ENCODE data around the gene ST7.
"Not testable (repeated sequence)": the region's sequence is repeated elsewhere in the genome, so short reads cannot be mapped to it uniquely, and the experiment has no call there.

Gene ST7

DNA sequence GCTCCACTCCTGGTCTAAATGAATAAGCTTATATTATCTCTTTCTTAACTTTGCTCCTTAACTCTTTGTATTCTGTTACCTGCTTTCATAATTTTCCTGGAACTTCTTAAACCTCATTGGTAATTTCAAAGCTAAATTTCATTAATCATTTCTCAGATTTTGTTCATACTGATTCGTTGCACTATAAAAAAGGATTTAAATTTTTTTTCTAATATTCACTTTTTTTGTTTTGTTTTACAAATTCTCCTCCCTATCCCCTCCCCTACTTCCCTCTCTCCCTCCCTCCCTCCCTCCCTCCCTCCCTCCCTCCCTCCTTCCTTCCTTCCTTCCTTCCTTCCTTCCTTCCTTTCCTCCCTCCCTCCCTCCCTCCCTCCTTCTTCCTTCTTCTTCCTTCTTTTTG is 14.7 kb downstream of the ST7 start:
- Mint-ChIP-seq H3K4me3 (no peak overlapping the region), H3K4me1 (peaks cover 26% of the 10 kb centered on the region), H3K27me3 (ENCODE audit: low read depth) (no peaks in the 10 kb centered on the region), H3K36me3 (ENCODE audit: low read depth) (no peaks in the 10 kb centered on the region), H3K27ac (peak overlapping the region; percentile 55 to 70 (median 57)), H3K9me3 (no peaks in the 10 kb centered on the region)
- TF ChIP-seq, protein P1, sequence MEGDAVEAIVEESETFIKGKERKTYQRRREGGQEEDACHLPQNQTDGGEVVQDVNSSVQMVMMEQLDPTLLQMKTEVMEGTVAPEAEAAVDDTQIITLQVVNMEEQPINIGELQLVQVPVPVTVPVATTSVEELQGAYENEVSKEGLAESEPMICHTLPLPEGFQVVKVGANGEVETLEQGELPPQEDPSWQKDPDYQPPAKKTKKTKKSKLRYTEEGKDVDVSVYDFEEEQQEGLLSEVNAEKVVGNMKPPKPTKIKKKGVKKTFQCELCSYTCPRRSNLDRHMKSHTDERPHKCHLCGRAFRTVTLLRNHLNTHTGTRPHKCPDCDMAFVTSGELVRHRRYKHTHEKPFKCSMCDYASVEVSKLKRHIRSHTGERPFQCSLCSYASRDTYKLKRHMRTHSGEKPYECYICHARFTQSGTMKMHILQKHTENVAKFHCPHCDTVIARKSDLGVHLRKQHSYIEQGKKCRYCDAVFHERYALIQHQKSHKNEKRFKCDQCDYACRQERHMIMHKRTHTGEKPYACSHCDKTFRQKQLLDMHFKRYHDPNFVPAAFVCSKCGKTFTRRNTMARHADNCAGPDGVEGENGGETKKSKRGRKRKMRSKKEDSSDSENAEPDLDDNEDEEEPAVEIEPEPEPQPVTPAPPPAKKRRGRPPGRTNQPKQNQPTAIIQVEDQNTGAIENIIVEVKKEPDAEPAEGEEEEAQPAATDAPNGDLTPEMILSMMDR (IDR thresholded peaks at IDR 0.05; ENCODE audit: unreplicated experiment in 3 of 3), result no peak

DNA sequence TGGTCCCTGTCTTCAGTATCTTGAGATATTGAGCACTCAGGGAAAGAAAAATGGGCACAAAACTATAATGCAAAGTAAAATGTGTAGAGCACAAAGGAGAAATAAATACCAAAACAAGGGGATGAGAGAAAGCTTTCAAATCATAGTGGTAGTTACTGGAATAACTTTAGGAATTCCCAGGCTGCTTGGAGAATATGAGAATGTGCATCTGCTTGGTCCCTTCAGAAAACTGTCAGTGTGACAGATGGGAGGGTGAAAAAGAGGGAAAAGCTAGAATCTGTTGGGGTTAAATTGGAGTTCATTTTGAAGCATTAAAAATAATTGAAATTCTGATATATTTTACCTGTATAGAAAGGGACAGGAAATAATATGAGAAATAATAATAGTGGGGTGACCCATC is 15.3 kb downstream of the ST7 start:
- TF ChIP-seq, protein P1 (IDR thresholded peaks at IDR 0.05; ENCODE audit: unreplicated experiment in 3 of 3), result no peak
- Mint-ChIP-seq H3K4me1 (peaks cover 26% of the 10 kb centered on the region), H3K36me3 (ENCODE audit: low read depth) (peaks cover 1% of the 10 kb centered on the region), H3K4me3 (no peak overlapping the region), H3K27ac (peak overlapping the region; percentile 55 to 70 (median 57)), H3K9me3 (no peaks in the 10 kb centered on the region), H3K27me3 (ENCODE audit: low read depth) (no peaks in the 10 kb centered on the region)

DNA sequence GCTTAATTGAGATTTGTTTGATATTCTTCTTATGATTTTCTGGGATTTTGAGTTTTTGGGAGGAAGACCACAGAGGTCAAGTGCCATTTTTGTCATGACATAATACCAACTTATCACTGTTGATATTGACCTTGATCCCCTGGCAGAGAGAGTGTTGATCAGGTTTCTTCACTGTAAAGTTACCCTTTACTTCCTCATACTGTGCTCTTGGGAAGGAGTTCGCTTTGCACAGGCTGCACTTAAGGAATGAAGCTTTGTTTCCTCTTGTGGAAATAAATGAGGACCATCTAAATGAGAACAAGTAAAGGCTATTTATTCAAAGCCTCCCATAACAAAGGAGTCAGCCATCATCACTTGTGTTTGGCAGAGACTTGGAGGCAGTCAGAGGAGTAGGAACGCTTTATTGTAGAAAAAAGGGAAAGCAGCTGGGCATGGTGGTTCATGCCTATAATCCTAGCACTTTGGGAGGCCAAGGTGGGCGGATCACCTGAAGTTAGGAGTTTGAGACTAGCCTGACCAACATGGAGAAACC is 16.1 kb downstream of the ST7 start:
- Mint-ChIP-seq H3K4me3 (no peak overlapping the region), H3K27ac (peak overlapping the region; percentile 55 to 65 (median 57)), H3K9me3 (no peaks in the 10 kb centered on the region), H3K36me3 (ENCODE audit: low read depth) (peaks cover 4% of the 10 kb centered on the region), H3K27me3 (ENCODE audit: low read depth) (no peaks in the 10 kb centered on the region), H3K4me1 (peaks cover 21% of the 10 kb centered on the region)
- TF ChIP-seq, protein P1 (IDR thresholded peaks at IDR 0.05; ENCODE audit: unreplicated experiment in 3 of 3), result no peak

GRCh38 chr7:116970238-116970910 is 17.1 kb downstream of the ST7 start:
- no peaks in the 10 kb centered on the region for H3K27me3 Mint-ChIP-seq (ENCODE audit: low read depth)
- H3K4me1 Mint-ChIP-seq, result peaks cover 21% of the 10 kb centered on the region
- no peaks in the 10 kb centered on the region for H3K9me3 Mint-ChIP-seq
- H3K27ac Mint-ChIP-seq, result no peak overlapping the region
- TF ChIP-seq, protein P1 (IDR thresholded peaks at IDR 0.05; ENCODE audit: unreplicated experiment in 3 of 3), result no peak
- H3K36me3 Mint-ChIP-seq (ENCODE audit: low read depth), result peaks cover 8% of the 10 kb centered on the region
- no peak overlapping the region for H3K4me3 Mint-ChIP-seq

DNA sequence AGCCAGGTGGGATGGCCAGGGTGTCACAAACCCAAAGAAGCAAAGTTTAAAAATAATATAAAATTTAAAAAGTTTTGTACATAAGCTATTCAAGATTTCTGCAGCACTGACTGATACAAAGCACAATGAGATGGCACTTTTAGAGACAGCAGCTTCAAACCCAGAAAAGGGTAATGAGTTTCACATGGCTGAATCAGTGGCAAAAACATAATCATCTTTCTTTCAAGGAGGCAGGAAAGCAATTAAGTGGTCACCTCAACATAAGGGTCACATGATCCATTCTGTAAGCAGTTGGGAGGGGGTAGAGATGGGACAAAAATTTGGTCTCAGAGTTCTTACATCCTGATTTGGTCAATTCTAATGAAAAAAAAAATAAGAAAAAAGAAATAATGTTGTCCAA is 17.9 kb downstream of the ST7 start:
- not testable (repeated sequence) for H3K36me3 Mint-ChIP-seq (ENCODE audit: low read depth); H3K27me3 Mint-ChIP-seq (ENCODE audit: low read depth); H3K4me3 Mint-ChIP-seq; H3K9me3 Mint-ChIP-seq
- Mint-ChIP-seq H3K27ac (peak overlapping the region in 1 of 3 experiments; percentile 23), H3K4me1 (peaks cover 21% of the 10 kb centered on the region)

- H3K27me3 Mint-ChIP-seq (ENCODE audit: low read depth), result no peaks in the 10 kb centered on the region
- TF ChIP-seq, protein P1 (IDR thresholded peaks at IDR 0.05; ENCODE audit: unreplicated experiment in 3 of 3), result no peak
- H3K4me1 Mint-ChIP-seq, result peaks cover 21% of the 10 kb centered on the region
- H3K4me3 Mint-ChIP-seq, result no peak overlapping the region
- H3K9me3 Mint-ChIP-seq, result no peaks in the 10 kb centered on the region
- H3K36me3 Mint-ChIP-seq (ENCODE audit: low read depth), result peaks cover 8% of the 10 kb centered on the region
- H3K27ac Mint-ChIP-seq, result no peak overlapping the region
Observed at GRCh38 chr7:116971869-116972268, 18.6 kb downstream of the ST7 start.

- H3K4me1 Mint-ChIP-seq; H3K9me3 Mint-ChIP-seq; H3K27ac Mint-ChIP-seq; H3K4me3 Mint-ChIP-seq; H3K27me3 Mint-ChIP-seq (ENCODE audit: low read depth); H3K36me3 Mint-ChIP-seq (ENCODE audit: low read depth): not testable (repeated sequence)
Observed at GRCh38 chr7:116975024-116975423, 21.7 kb downstream of the ST7 start.

All from nephron (organoid).